AG10803 (cell line): Measurements from ENCODE around the gene C19orf38.
"Not testable (repeated sequence)": the region's sequence is repeated elsewhere in the genome, so short reads cannot be mapped to it uniquely, and the experiment has no call there.

Experiments
- DNase-seq: peaks from one replicate; pipeline ENCODE4 v3.0.0; 2010; ENCODE audit warnings: low read depth
- H3K4me3 ChIP-seq: 2 replicates; pipeline ENCODE4 v1.5.1; 2011; ENCODE audit warnings: mild to moderate bottlenecking, low read length, control low read depth
- CTCF ChIP-seq: conservative IDR thresholded peaks from 2 replicates; pipeline ENCODE4 v1.5.1; 2011; ENCODE audit warnings: mild to moderate bottlenecking, low read length, control low read depth, inconsistent platforms

The C19orf38 gene

GRCh38 chr19:10852941-10853340 is 4.7 kb downstream of the C19orf38 start:
- no peak overlapping the region for H3K4me3 ChIP-seq
- no peak for DNase-seq
- TF ChIP-seq CTCF = no peak

- DNase-seq = no peak
- H3K4me3 ChIP-seq = no peak overlapping the region
- TF ChIP-seq CTCF = no peak
Observed at GRCh38 chr19:10854350-10855089, 6.3 kb downstream of the C19orf38 start.

GRCh38 chr19:10855879-10856522 is 7.8 kb downstream of the C19orf38 start:
- no peak overlapping the region for H3K4me3 ChIP-seq
- TF ChIP-seq CTCF = peak; percentile 45
- DNase-seq = no peak

GRCh38 chr19:10856899-10857298 is 8.7 kb downstream of the C19orf38 start:
- not testable (repeated sequence) for DNase-seq, H3K4me3 ChIP-seq

- DNase-seq = no peak
Observed at GRCh38 chr19:10858204-10858828, 10.1 kb downstream of the C19orf38 start.

GRCh38 chr19:10861103-10861651 is 13.0 kb downstream of the C19orf38 start:
- no peak overlapping the region for H3K4me3 ChIP-seq
- peak; percentile 33 for DNase-seq
- peak; percentile 52 for TF ChIP-seq CTCF

More at GRCh38 chr19:10858204-10858828, 10.1 kb downstream of the C19orf38 start:
- TF ChIP-seq CTCF = peak; percentile 75
- H3K4me3 ChIP-seq = no peak overlapping the region

- H3K4me3 ChIP-seq = no peak overlapping the region
- DNase-seq = no peak
Observed at GRCh38 chr19:10862561-10863106, 14.4 kb downstream of the C19orf38 start.

More at GRCh38 chr19:10862561-10863106, 14.4 kb downstream of the C19orf38 start:
- no peak for TF ChIP-seq CTCF
